ENCODE results near the gene CNST. TPM values are rescaled to one million over a fixed set of nuclear protein-coding genes. Genes with fewer than 3 reads are reported as not detected.
A peak's percentile ranks its signal among the peaks of the same experiment; 100 is the strongest.
"Not testable (repeated sequence)": the region's sequence is repeated elsewhere in the genome, so short reads cannot be mapped to it uniquely, and the experiment has no call there.

The CNST gene
- polyA plus RNA-seq, 1 donor, result 13.2 TPM

GRCh38 chr1:246680190-246680589, 113.9 kb downstream of the CNST start:
- no peak for DNase-seq

DNA sequence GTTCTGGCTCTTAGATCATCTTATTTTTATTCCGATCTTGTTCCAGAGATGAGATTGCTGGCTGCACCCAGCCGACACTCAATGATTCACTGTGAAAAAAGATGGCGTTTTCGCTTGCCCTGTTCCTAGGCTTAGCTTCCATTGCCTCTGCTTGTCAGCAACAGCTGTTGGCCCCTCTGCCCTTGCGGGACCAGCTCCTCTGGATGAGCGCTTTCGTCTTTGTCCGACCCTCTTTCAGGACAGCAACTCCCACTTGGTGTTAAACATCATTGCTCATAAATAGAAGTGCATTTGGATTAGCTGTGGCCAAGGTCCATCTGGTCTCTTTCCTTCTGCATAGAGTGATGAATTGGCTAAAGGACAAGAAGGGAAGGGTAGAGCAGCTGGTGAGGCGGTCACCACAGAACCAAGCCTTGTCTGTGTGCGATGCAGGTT, 114.5 kb downstream of the CNST start:
- no peak for DNase-seq

DNA sequence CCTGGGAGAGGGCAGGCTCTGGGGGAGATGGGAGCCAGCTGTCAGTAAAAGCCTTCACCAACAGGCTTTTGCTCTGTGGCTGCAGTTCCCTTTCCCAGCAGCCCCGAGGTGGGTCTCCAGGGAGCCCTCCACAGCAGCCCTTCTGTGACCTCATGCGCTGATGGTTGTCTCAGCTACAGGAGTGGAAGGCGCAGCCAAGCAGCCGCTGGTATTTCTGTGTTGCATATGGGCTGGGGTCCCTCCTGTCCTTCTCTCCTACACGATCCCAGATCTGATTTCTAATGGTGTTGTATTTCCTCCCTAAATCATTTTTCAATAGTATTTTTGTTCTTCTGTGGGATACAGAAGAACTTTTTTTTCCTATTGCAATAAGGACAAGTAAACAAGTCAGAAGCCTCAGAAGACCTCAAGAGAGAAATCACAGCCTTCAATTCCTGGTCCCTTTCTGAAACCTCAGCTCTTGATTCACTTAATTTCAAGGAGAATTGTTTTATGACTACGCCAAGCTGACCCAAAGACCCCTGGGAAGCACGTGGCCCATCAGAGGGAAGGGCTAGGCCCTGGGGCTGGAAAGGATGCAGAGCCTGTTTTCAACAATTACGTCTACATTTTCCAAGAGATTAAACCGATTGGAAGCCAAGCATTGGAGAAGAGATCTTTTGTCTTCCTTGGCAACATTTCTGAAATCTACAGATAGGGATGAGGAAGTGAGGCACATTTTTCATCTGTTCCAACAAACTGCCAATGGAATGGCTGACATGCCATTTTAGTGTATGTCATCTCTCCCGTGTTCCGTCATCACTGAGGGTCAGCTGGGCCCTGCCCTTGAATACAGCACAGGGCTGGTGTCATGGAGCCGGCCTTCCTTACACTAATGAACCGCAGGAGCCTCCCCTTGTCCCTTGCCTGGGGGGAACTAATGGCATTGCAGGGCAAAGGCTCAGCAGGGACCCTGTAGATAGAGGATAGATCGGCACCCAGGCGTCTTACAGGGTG, 115.9 kb downstream of the CNST start:
- no peak for DNase-seq

DNA sequence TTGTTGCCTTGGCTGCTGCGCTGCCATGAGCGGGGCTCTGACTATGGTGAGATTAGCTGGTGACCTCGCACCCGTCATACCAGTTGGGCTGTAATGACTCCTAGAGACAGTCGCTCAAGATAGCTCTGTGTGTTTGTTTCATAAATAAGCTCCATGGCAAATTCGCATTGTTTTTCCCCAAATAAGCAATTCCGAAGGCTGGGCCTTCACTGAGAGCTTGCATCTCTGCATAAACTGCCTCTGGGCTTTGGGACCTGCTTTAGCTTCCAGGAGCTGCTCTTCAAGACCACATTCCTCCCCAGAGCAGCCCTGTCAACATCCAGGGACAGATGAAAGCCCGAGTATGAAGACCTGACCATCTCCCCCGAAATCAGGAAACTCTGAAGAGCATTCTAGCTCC, 117.3 kb downstream of the CNST start:
- DNase-seq, result no peak

GRCh38 chr1:246687002-246687401, 120.7 kb downstream of the CNST start:
- no peak for DNase-seq

GRCh38 chr1:246689409-246690008, 123.3 kb downstream of the CNST start:
- DNase-seq, result no peak

DNA sequence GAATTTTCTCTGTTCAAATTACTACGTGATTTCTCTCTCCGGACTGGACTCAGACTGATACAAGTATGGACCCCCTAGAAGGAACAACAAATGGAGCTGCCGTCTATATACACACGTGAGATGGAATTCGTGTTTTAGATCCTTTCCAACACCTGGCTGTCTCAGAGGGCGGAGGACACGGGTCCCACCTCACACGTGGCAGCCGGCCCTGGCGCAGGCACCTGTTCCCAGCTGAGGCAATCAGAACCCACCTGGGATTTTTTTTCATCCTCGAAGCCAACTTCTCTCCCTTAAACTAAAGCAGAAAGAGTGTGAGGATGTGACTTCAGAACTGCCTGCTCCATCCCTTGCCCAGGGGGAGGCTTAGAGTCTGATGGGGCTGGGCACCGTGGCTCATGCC, 123.8 kb downstream of the CNST start:
- no peak for DNase-seq

GRCh38 chr1:246691622-246692495, 125.6 kb downstream of the CNST start:
- DNase-seq, result no peak

GRCh38 chr1:246694213-246694895, 128.1 kb downstream of the CNST start:
- not testable (repeated sequence) for DNase-seq

- DNase-seq, result no peak
Observed at GRCh38 chr1:246695136-246695535, 128.9 kb downstream of the CNST start.

DNA sequence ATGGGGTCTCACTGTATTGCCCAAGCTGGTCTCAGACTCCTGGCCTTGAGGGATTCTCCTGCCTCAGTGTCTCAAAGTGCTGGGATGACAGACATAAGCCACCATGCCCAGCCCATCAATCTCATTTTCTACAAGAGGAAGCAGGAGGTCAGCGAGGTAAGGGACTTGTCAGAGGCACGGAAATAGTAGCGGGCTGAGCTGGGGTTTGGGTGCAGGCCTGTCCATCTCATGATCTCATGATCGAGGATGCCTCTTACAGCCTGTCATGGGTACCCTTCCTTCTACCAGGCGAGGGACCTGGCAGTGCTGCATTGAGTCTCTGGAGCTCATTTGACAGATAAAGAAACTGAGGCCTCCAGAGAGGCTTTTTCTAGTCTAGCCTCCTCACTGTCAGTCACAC, 129.4 kb downstream of the CNST start:
- no peak for DNase-seq

DNA sequence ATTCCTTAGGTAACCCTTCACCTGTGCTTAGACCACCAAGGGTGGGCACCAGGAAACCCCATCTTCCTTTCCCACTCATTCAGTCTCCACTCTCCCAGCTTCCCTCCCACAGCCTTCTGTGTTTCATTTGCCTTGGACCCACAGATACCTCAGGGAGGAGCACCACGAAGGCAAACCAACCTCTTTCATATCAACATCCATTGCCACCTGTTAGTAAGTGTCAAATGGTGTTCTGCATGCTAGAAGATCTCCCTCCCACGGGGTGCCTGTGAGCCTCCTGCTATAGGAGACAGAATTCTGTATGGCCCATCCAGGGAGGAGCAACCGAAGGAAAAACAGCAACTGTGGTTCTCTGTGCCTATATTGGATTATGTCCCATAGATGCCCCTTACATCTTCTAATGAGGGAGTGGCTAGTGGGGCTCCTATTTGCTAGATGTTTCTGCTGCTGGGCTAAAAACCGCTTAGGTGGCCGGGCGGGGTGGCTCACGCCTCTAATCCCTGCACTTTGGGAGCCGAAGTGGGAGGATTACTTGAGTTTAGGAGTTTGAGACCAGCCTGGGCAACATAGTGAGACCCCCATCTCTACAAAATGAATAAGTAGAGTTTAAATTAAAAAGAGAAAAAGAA, 132.3 kb downstream of the CNST start:
- DNase-seq, result no peak

GRCh38 chr1:246699095-246699735, 133.0 kb downstream of the CNST start:
- peak; percentile 88 for DNase-seq

DNA sequence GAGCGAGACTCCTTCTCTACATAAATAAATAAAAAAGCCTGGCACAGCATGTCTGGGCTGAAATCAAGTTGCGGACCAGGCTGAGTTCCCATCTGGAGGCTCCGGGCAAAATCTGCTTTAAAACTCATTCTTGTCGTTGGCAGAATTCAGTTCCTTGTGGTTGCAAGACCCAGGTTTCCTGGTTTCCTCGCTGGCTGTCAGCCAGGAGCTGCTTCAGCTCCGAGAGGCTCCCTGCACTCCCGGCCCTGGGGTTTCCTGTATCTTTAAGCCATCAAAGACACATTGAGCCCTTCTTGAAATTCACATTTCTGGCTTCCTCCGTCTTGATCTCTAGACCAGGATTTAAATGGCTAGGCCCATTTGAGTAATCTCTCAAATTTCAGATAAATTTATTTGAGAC, 137.3 kb downstream of the CNST start:
- no peak for DNase-seq

- no peak for DNase-seq
Observed at GRCh38 chr1:246705368-246705767, 139.1 kb downstream of the CNST start.

- no peak for DNase-seq
Observed at GRCh38 chr1:246708166-246708565, 141.9 kb downstream of the CNST start.

- no peak for DNase-seq
Observed at GRCh38 chr1:246709196-246709595, 142.9 kb downstream of the CNST start.

DNA sequence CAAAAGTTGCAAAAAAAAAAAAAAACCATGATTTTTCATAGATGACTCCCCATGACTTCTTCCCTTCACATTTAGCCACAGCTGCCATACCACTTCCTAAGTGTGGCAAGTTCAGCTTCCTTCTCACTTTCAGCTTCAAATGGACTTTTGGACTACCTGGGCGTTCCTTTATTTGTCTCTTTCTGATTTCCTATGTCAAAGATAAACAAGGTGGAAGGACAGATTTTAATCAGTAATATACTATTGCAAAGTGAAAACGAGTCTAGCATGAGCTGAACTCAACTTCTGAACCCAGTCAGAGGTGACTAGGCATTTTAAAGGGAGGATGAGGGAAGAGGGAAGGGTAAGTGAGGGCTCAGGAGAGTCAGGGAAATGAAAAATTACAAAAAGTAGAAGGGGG, 143.6 kb downstream of the CNST start:
- no peak for DNase-seq

- no peak for DNase-seq
Observed at GRCh38 chr1:246711548-246712003, 145.3 kb downstream of the CNST start.

DNA sequence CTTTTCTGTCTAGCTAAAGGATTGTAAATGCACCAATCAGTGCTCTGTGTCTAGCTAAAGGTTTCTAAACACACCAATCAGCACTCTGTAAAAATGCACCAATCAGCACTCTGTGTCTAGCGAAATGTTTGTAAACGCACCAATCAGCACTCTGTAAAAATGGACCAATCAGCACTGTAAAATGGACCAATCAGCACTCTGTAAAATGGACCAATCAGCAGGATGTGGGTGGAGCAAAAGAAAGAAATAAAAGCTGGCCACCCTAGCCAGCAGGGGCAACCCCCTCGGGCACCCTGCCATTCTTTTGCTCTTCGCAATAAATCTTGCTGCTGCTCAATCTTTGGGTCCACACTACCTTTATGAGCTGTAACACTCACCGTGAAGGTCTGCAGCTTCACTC, 146.2 kb downstream of the CNST start:
- not testable (repeated sequence) for DNase-seq
